GM19324 (cell line): Measurements from ENCODE around the gene EIF2AK2.

Source experiments
- ATAC-seq: cut with Tn5 transposase; IDR thresholded peaks from one replicate; pipeline ENCODE4 v1.9.1; 2021; ENCODE audit warnings: mild to moderate bottlenecking, moderate library complexity; ENCODE audit not compliant: unreplicated experiment, low FRiP score

The EIF2AK2 gene

GRCh38 chr2:37105150-37105549 lies 51.6 kb downstream of the EIF2AK2 start:
- no peak for ATAC-seq

- no peak for ATAC-seq
Observed at GRCh38 chr2:37104178-37104577, 52.6 kb downstream of the EIF2AK2 start.

- ATAC-seq: no peak
Observed at GRCh38 chr2:37102588-37102987, 54.2 kb downstream of the EIF2AK2 start.

- ATAC-seq: no peak
Observed at GRCh38 chr2:37100054-37100453, 56.7 kb downstream of the EIF2AK2 start.

GRCh38 chr2:37098416-37099118 lies 58.2 kb downstream of the EIF2AK2 start:
- ATAC-seq: no peak

- ATAC-seq: no peak
Observed at GRCh38 chr2:37096568-37096967, 60.2 kb downstream of the EIF2AK2 start.

GRCh38 chr2:37091873-37092272 lies 64.9 kb downstream of the EIF2AK2 start:
- ATAC-seq: no peak

GRCh38 chr2:37090019-37090477 lies 66.7 kb downstream of the EIF2AK2 start:
- peak; percentile 82 for ATAC-seq

- no peak for ATAC-seq
Observed at GRCh38 chr2:37085731-37086147, 71.0 kb downstream of the EIF2AK2 start.

- ATAC-seq: no peak
Observed at GRCh38 chr2:37084797-37085196, 72.0 kb downstream of the EIF2AK2 start.

- peak; percentile 91 for ATAC-seq
Observed at GRCh38 chr2:37083873-37084794, 72.6 kb downstream of the EIF2AK2 start, which contains the start of the genes GPATCH11 and HEATR5B. Gene GPATCH11 (plus strand): TSS chr2:37084518. CDS start chr2:37088382, 3,864 bp downstream. Gene HEATR5B (minus strand): TSS chr2:37084372. CDS start chr2:37083414, 958 bp downstream.

- no peak for ATAC-seq
Observed at GRCh38 chr2:37080689-37081088, 76.1 kb downstream of the EIF2AK2 start.

- no peak for ATAC-seq
Observed at GRCh38 chr2:37080266-37080665, 76.5 kb downstream of the EIF2AK2 start.

- ATAC-seq: no peak
Observed at GRCh38 chr2:37070931-37071330, 85.8 kb downstream of the EIF2AK2 start.

GRCh38 chr2:37068686-37069085 lies 88.1 kb downstream of the EIF2AK2 start:
- no peak for ATAC-seq

GRCh38 chr2:37061776-37062175 lies 95.0 kb downstream of the EIF2AK2 start:
- ATAC-seq: no peak

- no peak for ATAC-seq
Observed at GRCh38 chr2:37061013-37061711, 95.6 kb downstream of the EIF2AK2 start.

GRCh38 chr2:37060446-37060845 lies 96.3 kb downstream of the EIF2AK2 start:
- ATAC-seq: no peak

- ATAC-seq: no peak
Observed at GRCh38 chr2:37059841-37060240, 96.9 kb downstream of the EIF2AK2 start.

- no peak for ATAC-seq
Observed at GRCh38 chr2:37052600-37053332, 104.0 kb downstream of the EIF2AK2 start.
